HUDEP-2 (cell line): ENCODE measurements around the gene SNCA.

Source experiments
- DNase-seq, 76 experiments: peaks; one replicate each; lab custom pipeline; 2025; ENCODE audit not compliant: unreplicated experiment in 76 of 76; lab: John Stamatoyannopoulos, UW

SNCA gene

DNA sequence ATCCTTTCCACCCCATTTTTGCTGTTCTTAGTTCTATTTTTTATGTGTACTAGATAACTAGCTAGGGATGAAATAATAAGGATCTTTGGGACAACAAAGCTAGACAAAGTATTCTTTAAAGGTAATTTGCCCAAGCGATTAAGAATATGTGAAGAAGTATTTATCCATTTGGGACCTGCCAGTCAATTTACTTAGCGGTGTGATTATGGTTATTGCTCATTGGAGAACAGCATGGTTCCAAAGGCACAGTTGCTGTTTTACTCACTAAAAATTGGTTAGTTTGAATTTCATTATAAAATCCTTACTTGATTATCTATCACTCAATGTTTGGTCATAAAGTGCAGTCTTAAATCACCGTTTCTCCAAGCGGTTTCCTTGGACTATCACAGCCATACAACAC lies 124.1 kb downstream of the SNCA start:
- DNase-seq = no peak

DNA sequence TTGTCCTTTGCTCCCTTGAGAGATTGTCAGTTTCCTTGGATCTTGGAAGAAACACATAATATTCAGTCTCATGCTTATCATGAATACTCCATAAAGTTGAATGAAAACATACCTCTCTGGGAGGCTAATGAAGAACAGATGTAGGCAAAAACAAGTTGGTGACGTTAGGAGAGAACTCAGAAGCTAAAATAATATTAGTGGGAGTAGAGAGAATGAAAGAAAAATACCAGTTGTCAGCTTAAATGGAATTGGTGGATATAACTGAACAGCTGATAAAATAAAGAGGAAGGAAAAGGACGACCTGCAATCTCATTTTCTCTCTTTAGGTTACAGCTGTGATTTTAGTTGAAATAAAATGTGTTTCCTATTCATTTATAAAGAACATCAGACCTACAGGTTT lies 124.8 kb downstream of the SNCA start:
- no peak for DNase-seq

DNA sequence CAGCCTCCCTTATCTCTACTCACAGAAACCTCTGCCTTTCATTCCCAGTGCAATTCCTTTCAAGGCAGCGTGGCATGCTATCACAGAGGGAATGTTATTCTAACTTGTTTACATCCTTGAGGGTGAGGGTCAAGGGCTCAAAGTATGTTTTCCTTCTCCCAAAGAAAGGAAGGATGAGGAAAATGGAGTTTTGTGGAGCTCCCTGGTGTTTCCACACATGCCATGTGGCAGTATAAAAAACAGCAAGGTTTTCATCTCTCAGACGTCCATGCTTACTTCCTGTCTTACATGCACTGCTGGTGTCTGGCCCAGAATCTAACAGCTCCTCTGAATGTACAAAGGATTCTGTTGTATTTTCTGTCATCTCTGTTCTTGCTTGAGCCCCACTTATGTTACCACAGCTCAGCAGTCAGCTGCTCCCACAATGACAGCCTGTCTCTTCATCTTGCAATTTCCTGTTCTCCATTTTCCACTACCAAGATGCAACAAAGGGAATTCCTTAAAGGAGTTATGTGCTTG lies 128.0 kb downstream of the SNCA start:
- DNase-seq = no peak

DNA sequence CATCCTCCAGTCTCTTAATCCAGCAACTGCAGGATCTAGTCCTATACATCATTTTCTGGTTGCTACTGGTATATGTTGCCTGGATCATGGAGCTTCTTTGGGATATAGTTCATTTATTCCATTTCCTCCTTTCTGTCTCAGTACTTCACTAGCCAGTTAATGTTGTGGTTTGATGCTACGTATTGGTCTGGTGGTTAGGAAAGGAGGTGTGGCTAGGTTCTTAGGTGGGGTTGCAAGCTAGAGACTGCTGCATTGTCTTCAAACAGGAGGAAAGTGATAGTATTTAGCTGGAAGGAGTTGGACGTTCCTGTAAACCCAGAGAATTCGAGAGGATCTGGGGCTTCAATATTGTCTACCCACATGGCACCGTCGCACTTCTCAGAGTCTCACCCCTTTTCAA lies 129.5 kb downstream of the SNCA start:
- no peak for DNase-seq

DNA sequence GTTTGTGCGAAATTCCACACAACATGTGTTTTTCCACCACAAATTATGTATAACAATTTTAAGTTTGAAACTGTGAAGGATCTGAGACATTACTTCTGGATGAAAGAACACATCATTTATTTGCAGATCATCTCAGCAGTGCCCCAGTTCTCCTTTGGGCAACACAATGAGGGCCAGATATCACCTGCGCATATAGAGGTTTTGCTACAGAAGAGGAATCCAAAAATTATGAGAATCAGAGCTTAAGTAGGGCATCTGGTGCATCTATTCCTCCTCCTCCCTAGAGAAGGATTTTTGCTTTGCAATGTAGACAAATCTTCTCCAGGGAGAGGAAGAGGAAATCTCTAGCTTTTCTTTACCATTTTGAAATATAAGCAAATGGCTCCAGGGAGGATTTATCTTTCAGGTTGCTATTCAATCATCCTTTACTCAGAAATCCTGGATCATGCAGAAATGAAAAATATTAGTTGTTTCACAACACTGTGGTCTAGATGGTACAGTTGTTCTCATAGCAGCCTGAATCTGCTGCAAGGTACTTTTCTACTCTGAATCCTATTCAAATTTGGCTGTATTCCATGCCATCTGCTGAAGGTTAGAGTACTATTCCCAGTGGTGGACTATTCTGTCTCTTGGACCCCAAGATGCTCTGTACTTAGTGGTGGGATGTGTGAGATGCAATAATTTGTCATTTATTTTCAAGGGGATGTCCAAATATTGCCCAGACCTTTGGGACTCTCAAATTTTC lies 132.1 kb downstream of the SNCA start:
- no peak for DNase-seq

DNA sequence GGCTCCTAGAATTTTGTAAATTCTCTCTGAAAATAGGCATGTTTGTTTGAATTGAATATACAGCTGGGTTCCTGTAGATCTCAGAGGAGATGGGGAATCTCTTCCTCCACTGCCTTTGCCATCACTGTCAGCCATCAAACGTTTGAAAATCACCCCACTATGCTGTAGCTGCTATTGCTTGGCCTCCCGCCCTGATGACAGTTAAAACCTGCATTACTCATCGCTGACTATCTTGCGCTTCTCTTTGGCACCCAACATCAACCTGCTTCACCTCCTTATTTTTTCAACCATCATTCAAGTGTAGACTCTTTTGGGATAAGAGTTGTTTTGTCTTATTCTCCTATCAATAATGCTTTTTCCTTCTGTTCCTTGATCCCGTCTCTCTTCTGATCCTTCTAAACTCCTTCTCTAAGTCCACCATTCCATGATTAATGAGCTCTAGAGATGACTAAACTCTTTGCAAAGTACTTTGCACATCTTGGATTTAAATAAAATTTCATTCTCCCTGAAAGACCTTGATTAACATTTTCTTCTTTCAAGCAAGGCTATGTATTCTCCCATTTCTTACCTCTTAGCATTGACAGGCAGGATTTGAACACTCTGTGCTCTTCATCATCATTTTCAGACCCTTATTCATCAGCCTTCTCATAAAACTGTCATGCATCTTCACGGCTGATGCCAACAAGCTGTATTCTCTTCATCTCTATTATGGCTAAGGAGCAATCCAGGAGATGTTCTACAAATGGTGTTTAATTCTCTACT lies 133.0 kb downstream of the SNCA start:
- DNase-seq = no peak

DNA sequence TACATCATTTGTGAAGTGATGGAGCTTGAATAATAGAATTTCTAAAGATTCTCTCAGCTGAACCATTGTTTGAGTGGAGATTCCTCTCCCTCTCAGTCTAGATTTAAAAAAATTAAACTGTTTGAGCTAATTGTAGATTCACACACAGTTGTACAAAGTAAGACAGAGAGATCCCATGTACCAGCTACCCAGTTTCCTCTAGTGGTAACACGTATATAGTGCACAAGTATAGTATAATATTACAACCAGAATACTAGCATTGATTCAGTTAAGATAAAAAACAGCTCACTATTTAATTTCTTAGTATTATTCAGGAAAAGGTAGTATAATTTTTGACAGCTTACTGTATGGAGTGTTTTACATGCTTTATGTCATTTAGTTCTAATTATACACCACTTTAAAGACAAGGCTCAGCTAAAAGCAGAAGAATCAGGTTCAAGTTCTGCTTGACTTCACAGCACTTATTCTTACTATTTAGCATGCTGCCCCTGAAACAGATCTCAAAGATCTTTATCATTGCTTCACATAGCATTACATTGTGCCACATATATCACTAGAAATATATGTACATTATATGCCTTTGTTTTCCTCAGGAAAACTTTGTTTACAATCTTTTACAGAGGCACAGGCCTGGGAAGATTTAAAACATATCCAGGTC lies 136.1 kb downstream of the SNCA start:
- DNase-seq = no peak

DNA sequence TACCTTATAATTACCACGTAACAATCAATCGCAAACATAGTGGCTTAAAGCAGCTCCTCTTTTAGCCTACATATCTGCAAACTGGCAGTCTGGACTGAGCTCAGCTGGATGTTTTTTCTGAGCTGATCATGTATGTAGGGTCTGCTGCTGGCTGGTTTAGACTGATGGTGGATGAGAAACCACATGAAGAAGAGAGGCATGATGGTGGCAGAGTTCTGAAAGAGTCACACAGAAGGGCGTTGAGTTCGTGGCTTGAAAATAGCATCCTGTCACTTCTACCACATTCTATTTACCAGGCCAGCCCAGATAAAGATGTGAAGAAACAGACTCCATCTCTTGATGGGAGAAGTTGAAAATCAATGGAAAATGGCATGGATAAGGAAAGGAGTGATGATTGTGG lies 151.3 kb downstream of the SNCA start:
- no peak for DNase-seq

DNA sequence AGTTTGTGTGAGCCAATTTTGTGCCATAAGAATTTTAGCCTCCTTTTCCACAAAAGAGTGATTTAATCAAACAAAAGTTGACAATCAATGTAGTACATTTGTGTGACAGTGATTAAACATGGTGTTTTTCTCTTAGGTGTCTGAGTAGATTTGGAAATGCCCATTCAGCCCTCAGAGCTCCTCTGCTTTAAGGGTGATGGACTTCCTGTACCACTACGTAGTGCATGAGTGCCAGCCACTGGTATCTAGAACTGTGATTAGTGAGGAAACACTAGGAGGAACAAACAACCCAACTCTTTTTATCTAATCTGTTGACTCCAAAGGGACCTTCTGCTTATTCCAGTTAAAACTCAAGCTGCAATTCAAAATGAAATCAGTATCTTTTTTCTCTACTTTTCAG lies 151.7 kb downstream of the SNCA start:
- no peak for DNase-seq

DNA sequence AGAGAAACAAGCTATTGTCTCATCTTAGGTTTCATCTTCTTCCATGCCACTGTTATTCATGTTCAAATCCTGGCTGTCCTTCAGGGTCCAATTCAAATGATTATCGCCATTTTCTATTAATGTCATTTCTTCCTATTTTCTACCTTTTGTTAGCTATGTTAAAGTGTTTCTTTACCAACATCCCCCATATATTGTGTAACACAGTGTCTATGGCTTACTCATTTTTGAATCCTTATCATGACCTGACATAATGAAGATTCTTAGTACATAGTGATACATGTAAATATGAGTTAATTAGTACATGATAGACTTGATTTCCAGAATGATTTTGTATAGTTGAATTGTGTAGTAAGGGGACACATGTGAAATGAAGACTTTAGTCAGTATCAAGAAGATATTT lies 152.4 kb downstream of the SNCA start:
- DNase-seq = no peak

DNA sequence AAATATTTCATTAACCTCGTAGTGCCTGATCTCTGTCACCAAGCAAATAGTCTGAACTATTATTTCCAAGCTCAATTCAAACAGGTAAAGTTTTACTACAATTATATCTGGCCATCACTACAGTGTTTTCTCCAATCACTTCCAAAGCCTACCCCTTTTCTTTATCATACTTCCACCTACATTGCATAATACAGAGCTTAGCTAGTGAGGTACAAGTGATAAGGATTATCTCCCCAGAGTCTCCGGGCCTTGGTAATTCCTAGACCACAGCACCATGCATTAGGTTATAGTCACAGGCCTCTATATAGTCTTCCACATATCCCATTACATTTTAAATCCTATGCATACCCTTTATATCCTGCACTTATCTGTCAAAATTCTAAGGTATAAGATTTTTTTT lies 154.2 kb downstream of the SNCA start:
- DNase-seq = no peak

DNA sequence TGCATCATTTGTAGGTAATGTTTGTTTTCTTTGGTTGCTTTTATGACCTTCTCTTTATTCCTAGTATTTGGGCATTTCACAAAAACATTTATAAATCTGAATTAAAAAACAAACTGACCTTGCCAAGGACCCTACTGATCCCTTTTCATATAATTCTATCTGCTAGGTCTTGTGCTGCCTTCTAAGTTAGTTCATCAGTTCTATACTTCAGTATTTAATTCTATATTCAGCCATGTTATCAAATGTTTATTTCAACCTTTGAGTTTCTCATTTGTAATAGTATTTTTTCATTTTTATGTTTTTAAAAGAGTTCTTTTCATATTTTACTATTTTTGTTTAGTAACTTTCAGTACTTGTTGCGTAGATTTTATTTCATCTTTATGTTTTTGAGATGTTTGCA lies 155.3 kb downstream of the SNCA start:
- DNase-seq = no peak

DNA sequence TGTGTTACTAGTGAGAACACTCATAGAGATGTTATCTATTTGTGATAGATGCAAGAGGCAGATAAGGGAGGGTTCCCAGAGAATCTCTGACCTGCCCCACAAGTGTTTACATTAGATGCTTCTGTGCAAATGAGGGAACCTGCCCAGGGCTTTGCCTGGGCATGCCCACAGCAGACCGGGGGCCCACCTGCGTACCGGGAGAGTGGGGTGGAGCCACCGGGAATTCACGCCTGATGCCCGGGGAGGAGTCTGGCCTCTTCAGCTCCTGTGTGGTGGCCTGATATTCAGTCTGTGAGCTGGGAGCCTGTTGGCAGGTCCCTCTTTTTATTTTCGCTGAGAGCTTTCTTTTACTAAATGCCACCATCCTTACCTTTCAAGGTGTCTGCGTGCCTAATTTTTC lies 155.7 kb downstream of the SNCA start:
- DNase-seq = no peak

DNA sequence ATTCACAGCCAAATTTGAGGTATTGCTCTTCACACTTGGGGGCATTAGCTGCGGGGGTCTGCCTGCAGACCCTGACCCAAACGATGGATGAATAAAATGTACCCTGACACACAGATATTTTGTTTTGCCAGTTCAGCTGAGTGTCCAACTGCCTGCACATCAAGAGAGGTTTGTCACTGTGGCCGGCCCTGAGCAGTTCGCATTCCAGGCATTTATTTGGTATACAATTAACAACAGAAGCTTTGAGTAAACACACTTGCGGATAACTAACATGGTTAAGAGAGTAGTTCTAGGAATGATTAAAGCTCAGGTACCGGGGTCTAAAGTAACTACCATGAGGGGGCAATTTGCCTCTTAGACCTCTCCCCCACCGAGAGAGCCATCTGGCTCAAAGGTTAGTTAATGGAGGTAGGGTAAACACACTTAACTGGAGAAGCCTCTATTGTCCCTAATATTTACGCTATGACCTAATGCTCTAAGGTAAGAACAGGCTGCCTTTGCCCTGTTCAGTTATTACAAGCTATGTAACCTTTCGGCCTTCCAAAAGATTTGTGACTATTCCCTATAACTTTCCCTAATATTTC lies 162.0 kb downstream of the SNCA start:
- DNase-seq = no peak
